Measurements from ENCODE around the gene KRTAP4-9. TPM values are rescaled to one million over a fixed set of nuclear protein-coding genes. Genes with fewer than 3 reads are reported as not detected.
"Not testable (repeated sequence)": the region's sequence is repeated elsewhere in the genome, so short reads cannot be mapped to it uniquely, and the experiment has no call there.

The KRTAP4-9 gene
- total RNA-seq, 1 donor from 2014 or later: 5.2 TPM

DNA sequence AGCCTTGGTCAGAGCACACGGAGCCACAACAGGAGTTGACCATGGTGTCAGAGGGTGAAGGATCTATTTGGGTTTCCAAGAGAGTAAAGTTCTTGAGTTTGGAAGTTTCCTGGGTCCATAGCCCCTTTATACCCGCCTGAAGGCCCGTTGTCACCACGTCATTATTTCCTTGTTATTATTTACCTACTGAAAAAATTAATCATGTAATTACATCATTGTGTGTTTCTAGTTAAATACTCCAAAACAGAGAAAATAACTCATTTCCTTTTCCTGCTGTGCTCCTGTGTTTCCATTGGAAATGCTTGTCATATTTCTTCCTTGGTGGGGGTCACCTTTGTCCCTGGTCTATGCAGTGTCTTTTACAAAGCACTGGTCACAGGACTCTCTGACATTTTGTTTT is 7.1 kb upstream of the KRTAP4-9 start, which contains the start of gene KRTAP4-8:
Gene KRTAP4-8 (minus strand): TSS at position 101 of the 400 bp plus-strand sequence. CDS start 58 bp downstream, at position 43.
- DNase-seq: no peak

DNA sequence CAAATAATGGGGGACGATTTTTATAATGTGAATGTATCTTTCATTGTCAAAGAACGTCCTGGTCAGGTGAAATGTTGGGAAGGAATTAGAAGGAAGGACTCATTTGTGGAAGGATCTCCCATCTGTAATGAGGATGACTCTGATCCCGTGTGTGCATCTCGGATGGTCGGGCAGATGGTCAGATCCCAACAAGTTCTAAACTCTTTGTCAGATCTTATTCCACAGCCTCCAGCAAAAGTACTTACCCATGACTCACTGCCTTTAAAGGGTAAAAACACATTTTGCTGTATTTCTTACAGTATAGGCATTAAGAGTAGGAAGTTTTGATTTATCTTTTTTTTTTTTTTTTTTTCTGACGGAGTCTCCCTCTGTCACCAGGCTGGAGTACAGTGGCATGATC is 6.7 kb upstream of the KRTAP4-9 start:
- DNase-seq: no peak

DNA sequence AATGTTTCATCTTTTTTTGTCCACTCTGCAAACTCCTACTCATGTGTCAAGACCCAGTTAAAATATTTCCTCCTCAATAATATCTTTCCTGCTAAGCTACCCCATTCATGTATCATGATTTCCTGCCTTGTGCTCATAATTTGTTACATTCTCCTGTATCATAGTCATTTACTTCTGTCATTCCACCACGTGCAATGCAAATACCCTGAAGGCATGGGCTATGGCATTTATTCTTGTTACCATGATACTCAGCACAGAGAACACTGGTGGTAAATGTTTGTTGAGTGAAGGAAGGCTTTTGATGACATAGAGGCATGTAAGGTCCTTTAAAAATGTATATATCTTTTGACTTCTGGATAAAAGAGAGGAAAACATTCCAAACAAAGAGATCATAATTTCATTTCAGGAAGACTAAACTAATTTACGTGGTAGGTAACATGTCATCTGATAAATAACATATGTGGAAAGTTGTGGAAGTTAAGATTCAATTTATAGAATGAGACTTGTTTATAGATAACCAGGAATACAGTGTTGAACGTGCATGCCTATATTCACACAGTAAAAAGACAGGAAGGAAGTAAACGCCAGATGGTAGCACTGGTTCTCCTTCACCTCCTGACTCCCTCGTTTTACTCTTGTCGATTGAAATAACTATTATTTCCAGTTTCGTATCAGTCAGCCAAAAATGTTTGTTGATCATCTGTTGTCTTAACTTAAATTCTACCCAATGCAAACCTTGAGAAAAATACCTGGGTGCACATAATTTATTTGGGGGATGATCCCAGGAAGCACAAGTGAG is 5.3 kb upstream of the KRTAP4-9 start:
- DNase-seq: not testable (repeated sequence)

DNA sequence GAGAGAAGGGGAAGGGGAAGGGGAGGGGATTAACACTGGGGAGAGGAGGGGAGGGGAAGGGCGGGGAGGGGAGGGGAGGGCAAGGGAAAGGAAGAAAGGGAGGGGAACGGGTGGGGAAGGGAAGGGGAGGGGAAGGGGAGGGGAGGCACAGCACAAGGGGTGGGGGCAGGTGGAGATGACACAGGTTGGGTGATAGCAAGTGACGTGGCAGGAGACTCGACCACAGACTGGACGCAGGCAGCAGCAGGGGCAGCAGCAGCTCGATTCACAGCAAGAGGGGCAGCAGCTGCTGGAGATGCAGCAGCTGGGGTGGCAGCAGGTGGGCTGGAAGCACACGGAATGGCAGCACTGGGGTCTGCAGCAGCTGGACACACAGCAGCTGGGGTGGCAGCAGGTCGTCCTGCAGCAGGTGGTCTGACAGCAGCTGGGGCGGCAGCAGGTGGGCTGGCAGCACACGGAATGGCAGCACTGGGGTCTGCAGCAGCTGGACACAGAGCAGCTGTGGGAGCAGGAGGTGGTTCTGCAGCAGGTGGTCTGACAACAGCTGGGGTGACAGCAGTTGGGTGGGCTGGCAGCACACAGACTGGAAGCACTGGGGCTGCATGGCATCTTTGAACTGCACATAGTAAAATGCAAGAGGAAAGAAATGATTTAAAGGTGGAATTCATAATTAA is 3.5 kb upstream of the KRTAP4-9 start, which contains the start of gene KRTAP4-16:
Gene KRTAP4-16 (minus strand): TSS at position 624 of the 674 bp plus-strand sequence. CDS start 0 bp downstream, at position 624.
- no peak for DNase-seq

DNA sequence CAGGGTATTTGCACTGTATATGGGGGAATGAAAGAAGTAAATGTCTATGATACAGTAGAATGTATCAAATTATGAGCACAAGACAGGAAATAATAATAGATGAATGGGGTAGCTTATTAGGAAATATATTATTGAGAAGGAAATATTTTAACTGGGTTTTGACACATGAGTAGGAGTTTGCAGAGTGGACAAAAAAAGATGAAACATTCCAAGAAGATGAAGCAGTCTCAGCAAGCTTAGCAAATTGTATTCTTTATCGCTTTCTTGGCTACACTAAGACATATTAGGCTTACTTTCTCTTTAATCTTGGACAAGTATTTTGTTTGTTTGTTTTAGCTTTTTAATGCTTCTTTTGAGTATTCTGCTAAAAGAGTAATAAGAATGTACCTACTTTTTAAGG is 1.3 kb upstream of the KRTAP4-9 start:
- DNase-seq: no peak

DNA sequence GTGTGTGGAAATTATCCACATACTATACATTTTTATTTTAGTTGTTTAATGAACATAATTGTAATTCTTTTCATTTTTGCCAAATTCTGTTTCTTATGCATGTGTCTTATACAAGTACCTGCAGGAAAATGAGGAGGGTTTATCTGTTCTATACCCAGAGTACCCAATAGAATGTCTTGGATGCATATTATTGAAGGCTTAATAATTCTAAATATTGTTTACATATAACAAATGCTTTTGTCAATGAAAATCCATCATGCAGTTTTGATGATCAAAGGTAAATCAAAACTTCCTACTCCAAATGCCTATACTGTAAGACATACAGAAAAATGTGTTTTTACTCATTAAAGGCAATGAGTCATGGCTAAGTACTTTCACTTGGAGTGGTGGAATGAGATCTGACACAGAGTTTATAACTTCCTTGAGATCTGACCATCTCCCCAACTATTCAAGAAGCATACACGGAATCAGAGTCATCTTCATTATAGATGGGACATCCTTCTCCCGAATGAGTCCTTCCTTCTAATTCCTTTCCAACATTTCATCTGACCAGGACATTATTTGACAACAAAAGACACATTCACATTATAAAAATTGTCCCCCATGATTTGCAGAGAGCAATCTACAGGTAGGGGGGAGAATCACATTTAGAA is 677 bp upstream of the KRTAP4-9 start:
- DNase-seq: not testable (repeated sequence)

DNA sequence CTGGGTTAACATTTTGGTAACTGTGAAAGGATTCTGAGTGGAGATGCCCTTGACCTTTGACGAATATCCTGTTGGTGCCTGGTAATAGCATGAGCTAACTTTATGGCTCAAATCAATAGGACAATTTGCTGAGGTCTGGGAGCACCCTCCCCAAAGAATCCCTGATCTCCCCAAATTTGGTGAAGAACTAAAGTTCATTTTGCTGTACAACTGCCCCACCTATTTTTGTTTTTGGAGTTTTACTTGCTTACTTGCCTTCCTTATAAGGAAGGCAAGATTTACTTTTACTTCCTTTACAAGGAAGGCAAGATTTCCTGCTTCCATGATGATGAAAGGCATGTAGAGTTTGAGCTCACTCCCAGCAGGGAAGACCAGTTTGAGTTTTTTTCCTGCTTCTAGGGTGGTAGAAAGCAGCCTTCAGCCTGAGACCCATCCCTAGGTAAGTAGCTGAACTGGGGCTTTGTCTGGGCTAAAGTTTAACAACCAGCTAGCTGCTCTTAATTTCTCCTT is 2.8 kb downstream of the KRTAP4-9 start:
- DNase-seq: no peak

DNA sequence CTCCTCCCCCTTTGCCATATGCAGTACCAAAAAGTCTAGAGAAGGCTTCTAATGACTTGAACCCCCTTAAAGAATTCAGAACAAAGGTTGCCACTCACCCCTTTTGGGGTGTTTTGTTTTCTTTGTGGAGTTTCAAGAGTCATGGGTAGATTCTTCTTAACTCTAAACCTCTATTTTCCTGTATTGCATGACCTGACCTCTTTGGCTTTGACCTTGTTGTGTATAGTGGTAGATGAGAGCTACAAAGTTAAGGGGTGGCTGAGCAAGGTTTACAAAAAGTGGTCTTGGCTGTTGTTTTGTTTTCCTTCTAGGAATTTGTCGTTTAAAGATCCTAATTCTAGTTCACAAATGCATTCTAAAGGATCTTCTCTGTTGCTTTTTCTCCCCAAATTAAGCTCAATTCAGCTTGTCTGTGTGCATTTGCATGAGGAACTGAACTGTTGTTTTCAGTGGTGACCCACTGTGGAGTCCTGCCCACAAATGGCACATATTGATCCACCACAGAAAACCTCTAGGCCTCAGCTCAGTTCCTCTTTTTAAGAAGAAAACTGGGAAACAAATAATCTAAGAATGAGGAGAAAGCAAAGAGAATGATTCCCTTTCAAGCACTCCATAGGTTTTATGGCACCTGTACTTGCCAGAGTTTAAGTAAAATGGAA is 3.7 kb downstream of the KRTAP4-9 start:
- DNase-seq: not testable (repeated sequence)

DNA sequence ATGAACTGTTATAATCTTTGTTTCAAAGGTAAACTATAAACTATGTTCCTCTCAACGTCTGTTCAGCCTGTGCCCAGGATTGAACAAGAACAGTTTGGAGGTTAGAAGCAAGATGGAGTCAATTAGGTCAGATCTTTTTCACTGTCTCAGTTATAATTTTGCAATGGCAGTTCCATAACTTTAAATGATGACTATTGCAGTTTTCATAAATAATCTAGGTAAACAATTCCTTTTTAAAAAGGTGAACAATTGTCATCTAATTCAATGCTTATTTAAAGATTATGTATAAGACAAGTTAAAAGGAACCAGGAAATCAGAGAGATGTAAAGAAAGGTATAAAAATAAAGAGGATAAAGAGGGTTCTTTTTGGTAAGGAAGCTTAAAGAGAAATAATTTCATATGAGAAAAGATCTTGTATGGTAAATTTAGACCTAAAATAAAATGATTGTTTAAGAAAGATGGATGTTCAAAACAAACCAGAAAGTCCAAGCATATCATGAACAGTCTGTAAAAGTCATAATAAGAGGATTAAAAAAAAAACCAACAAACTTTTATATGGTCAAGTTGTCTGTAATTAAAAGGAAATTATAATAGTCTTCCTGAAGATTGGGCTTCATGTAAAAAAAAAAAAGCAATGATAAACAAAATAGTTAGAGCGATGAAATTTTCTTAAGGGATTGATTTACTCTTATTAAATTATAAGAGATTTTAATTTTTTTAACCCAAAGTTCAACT is 6.1 kb downstream of the KRTAP4-9 start:
- no peak for DNase-seq

DNA sequence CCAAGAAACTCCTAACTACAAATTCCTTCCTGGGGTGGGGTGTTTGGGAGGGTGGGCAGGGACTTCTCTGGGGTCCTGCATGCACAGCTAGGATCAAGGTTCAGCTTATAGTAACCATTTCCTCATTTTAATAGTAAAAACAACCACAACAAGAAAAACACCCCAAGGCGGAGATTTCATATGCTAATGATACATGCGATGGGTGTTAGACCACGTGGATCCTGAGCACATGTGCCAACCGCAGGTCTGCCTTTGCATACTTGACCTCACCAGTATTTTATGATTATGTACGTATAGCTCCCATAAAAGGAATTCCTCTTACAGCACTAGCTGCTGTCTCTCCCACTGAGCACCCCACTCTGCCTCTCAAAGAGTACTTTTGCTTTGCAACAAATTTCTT is 11.1 kb downstream of the KRTAP4-9 start:
- DNase-seq: no peak

DNA sequence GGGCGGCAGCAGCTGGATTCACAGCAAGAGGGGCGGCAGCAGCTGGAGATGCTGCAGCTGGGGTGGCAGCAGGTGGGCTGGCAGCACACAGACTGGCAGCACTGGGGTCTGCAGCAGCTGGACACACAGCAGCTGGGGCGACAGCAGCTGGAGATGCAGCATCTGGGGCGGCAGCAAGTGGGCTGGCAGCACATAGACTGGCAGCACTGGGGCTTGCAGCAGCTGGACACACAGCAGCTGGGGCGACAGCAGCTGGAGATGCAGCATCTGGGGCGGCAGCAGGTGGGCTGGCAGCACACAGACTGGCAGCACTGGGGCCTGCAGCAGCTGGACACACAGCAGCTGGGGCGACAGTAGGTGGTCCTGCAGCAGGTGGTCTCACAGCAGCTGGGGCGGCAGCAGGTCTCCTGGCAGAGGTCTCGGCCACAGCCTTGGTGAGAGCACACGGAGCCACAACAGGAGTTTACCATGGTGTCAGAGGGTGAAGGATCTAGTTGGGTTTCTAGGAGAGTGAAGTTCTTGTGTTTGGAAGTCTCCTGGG is 12.7 kb downstream of the KRTAP4-9 start, which contains the start of gene KRTAP4-11:
Gene KRTAP4-11 (minus strand): TSS at position 528 of the 541 bp plus-strand sequence. CDS start 58 bp downstream, at position 470.
- not testable (repeated sequence) for DNase-seq

DNA sequence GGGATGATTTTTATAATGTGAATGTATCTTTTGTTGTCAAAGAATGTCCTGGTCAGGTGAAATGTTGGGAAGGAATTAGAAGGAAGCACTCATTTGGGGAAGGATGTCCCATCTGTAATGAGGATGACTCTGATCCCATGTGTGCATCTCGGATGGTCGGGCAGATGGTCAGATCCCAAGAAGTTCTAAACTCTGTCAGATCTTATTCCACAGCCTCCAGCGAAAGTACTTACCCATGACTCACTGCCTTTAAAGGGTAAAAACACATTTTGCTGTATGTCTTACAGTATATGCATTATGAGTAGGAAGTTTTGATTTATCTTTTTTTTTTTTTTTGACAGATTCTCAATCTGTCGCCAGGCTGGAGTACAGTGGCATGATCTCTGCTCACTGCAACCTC is 13.5 kb downstream of the KRTAP4-9 start:
- no peak for DNase-seq

DNA sequence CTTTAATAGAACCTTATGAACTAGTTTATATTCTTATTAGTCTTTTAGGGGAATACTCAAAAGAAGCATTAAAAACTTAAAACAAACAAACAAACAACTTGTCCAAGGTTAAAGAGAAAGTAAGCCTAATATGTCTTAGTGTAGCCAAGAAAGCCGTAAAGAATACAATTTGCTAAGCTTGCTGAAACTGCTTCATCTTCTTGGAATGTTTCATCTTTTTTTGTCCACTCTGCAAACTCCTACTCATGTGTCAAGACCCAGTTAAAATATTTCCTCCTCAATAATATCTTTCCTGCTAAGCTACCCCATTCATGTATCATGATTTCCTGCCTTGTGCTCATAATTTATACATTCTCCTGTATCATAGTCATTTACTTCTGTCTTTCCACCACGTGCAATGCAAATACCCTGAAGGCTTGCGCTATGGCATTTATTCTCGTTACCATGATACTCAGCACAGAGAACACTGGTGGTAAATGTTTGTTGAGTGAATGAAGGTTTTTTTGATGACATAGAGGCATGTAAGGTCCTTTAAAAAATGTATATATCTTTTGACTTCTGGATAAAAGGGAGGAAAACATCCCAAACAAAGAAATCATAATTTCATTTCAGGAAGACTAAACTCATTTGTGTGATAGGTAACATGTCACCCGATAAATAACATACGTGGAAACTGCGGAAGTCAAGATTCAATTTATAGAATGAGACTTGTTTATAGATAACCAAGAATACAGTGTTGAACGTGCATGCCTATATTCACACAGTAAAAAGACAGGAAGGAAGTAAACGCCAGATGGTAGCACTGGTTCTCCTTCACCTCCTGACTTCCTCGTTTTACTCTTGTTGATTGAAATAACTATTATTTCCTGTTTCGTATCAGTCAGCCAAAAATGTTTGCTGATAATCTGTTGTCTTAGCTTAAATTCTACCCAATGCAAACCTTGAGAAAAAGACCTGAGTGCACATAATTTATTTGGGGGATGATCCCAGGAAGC is 14.8 kb downstream of the KRTAP4-9 start:
- DNase-seq: not testable (repeated sequence)

DNA sequence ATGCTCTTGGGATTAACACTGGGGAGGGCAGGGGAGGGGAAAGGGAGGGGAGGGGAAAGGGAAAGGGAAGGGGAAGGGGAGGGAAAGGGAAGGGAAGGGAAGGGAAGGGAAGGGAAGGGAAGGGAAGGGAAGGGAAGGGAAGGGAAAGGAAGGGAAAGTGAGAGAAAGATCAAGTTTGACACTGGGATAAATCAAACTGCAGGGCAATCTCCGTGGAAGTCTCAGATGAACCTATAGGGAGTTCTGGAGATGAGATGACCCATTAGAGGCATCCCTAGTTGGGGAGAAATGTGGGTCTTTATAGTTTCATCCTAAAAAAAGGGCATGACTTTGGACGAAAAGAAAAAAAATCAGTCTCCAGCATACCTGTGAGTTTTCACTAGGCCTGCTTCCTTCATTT is 16.6 kb downstream of the KRTAP4-9 start:
- no peak for DNase-seq

DNA sequence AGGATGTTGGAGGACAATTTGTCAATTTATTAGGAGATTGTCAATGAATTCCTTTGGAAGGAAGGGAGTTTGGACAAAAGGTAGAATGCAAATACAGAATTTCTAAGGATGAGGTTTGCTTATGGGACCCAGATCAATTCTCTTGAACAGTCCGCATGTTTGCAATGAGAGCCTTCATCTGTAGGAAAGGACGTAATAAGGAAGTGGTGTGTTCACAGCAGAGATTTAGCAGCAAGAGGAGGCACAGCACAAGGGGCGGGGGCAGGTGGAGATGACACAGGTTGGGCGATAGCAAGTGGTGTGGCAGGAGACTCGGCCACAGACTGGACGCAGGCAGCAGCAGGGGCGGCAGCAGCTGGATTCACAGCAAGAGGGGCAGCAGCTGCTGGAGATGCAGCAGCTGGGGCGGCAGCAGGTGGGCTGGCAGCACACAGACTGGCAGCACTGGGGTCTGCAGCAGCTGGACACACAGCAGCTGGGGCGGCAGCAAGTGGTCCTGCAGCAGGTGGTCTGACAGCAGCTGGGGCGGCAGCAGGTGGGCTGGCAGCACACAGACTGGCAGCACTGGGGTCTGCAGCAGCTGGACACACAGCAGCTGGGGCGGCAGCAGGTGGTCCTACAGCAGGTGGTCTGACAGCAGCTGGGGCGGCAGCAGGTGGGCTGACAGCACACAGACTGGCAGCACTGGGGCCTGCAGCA is 18.3 kb downstream of the KRTAP4-9 start:
- not testable (repeated sequence) for DNase-seq

DNA sequence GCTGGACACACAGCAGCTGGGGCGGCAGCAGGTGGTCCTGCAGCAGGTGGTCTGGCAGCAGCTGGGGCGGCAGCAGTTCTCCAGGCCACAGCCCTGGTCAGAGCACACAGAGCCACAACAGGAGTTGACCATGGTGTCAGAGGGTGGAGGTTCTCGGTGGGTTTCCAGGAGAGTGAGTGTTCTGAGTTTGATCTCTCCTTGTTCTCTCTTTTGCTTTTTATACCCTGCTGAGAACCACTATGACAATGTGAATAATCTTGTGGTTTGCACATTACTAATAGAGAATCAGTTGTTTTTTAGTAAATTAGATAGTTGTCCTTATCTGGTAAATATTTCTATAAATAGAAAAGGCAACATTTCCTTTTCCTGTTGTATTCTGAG is 18.8 kb downstream of the KRTAP4-9 start, which contains the start of gene KRTAP4-12:
Gene KRTAP4-12 (minus strand): TSS at position 192 of the 381 bp plus-strand sequence. CDS start 60 bp downstream, at position 132.
- DNase-seq: not testable (repeated sequence)

DNA sequence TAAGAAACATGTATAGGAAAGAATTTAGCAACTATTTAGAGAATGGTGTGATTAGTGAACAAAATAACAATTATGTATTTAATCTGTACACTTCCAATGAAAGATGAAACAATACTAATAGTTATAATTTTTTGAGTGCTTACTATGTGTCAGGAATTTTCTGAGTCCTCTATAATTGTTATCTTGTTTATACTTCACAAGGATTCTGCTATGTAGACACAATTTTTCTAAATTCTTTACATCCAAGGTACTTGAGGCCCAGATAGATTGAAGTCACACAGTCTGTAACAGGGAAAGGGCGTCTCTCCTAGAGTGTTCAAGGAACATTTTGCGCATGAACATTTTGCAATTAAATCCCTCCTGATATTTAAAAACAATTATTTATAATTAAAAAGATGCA is 19.9 kb downstream of the KRTAP4-9 start:
- DNase-seq: no peak

DNA sequence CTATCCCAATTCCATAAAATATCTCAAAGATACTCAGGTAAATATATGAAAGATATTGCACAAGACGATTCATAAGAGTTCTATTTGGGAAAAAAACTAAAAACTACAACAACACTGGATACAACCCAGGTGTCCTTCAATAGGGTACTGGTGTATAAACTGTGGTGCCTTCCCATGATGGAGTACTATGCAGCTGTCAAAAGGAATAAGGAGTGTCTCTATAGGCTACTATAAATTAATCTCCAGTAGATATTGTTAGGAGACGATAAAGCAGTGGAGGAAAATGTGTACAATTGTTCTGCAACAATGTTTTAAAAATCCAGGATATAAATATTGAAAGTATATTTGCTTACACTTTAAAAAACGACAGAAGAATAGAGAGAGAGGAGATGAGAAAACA is 21.2 kb downstream of the KRTAP4-9 start:
- DNase-seq: no peak

DNA sequence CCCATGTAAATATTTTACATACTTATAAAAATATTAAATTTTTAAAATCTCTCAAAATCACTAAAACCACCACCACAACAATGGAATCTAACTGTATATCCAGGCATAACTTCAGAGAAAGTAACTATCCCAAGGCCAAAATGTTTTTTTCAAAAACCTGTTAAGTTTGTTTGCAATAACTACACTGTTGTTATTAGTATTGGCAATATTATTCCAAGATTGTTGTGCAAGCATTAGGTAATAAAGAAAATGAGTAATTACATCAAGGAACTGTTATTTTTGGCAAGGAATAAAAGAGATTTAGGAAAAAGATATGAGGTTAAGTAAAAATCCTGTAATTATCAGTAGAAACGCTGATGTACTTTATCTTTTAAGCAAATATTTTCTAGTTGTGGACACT is 22.2 kb downstream of the KRTAP4-9 start:
- no peak for DNase-seq

All from skin of body (tissue), 2 donors.